Measurements from ENCODE around the gene PDXK.
A peak's percentile ranks its signal among the peaks of the same experiment; 100 is the strongest.

PDXK gene

GRCh38 chr21:43785134-43785533, 66.2 kb downstream of the PDXK start:
- DNase-seq = no peak

DNA sequence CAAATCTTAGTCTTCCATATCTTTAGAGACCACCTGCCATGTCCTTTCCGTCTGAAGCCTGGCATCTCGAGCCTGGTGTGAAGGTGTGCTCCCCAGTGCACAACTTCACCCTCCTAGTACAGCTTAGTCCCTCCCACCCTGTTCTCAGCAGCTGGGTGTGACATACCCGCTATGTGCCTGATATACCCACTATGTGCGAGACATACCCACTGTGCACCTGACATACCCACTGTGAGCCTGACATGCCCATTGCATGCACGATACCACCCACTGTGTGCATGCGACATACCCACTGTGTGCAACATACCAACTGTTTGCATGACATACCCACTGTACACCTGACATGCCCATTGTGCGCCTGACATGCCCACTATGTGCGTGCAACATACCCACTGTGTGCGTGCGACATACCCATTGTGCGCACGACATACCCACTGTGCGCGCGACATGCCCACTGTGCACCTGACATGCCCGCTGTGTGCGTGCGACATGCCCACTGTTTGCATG, 67.4 kb downstream of the PDXK start:
- no peak for DNase-seq

DNA sequence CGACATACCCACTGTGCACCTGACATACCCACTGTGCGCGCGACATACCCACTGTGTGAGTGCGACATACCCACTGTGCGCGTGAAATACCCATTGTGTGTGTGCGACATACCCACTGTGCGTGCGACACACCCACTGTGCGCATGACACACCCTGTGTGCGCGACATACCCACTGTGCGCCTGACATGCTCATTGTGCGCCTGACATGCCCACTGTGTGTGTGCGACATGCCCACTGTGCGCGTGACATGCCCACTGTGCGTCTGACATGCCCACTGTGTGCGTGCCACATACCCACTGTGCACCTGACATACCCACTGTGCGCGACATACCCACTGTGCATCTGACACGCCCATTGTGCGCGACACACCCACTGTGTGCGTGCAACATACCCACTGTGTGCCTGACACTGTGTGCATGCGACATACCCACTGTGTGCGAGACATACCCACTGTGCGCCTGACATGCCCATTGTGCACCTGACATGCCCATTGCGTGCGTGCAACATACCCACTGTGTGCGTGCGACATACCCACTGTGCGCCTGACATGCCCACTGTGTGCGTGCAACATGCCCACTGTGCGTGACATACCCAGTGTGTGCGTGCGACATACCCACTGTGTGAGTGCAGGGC, 68.0 kb downstream of the PDXK start:
- DNase-seq = no peak

DNA sequence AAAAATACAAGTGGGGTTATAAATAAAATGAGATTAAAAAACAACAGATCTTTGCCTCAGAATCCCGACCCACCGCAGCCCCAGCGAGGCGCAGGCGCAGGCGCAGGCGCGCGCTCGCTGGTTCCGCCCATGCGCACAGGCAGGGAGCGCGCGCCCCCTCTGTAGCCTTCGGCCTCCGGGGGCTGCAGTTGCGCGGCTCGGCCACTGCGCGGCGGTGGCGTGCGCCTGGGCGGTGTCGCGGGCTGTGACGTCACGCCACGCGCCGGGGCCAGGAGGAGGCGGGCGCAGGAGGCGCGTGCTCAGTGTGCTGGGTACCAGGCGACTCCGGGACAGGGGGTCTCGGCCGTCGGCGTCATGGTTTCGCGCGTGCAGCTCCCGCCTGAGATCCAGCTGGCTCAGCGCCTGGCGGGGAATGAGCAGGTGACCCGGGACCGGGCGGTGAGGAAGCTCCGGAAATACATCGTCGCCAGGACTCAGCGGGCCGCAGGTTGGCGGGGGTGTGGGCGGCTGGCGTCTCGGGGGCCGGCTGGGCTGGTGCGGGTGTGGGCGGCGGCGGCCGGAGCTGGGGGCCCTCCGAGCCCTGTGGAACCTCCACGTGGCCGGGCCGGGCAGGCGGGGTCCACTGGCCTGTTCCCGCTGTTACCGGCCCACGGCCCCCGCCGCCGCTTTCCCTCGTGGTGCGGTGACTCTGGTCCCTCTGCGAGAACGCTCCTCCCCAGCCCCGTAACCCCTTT, 70.5 kb downstream of the PDXK start, which contains the start of gene RRP1:
Gene RRP1, plus strand, starts transcription at position 302 of the 734 bp plus-strand sequence. Its CDS starts 53 bp downstream, at position 355.
- peak; percentile 76 for DNase-seq

DNA sequence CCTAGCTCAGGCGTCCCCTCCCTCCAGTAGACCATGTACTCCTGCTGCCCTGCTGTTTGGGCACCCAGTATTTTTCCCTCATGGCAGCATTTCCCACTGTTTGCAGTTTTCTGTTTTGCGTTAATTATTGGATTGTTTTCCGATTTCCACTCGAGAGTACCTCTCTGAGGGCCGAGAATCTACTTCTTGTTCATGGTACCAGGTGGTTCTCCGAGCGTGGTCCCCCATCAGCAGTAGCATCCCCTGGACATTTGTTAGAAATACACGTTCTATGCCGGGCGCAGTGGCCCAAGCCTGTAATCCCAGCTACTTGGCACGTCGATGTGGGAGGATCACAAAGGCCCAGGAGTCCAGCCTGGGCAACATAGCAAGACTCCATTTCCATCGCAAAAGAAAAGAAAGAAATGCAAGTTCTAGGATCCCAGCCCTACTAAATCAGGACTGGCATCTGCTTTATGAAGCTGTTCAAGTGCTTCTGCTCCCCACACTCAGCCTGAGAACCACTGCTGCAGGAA, 71.1 kb downstream of the PDXK start:
- no peak for DNase-seq

- no peak for DNase-seq
These were observed 73.5 kb downstream of the PDXK start for GRCh38 chr21:43792406-43792805.

DNA sequence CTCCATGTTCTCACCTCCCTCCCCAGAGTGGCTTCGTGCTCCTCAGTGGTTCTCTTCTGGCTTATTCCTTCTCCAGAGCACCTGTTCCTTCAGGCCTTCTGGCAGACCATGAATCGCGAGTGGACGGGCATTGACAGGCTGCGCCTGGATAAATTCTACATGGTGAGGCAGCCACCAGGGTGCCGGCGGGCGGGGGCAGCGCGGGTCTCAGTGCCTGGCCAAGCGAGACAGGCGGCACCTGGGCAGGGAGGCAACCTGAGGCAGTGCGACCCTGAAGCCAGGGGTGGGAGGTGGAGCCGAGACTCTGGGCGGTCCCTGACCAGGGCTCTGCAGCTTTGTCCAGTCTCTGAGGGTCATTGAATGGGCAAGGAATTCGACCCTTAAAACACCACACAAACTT, 74.3 kb downstream of the PDXK start:
- DNase-seq = no peak

DNA sequence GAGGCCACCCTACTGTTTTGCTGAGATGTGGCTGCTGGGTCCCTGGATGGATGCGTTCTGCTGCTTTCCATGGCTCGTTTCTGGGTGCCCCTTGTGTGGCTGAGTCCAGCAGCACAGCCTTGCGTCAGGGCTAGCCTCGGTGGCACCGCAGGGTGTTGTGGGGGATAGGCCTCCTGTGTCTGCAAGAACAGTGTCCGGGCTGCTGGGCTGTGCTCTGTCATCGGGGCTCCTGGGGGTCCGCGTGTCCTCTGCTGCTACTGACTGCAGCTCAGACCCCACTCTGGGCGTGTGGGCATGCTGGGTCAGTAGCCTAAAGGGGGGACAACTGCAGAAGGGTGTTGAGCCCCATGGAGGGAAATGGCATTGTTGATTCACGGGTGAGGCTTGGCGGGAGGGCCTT, 75.4 kb downstream of the PDXK start:
- no peak for DNase-seq

DNA sequence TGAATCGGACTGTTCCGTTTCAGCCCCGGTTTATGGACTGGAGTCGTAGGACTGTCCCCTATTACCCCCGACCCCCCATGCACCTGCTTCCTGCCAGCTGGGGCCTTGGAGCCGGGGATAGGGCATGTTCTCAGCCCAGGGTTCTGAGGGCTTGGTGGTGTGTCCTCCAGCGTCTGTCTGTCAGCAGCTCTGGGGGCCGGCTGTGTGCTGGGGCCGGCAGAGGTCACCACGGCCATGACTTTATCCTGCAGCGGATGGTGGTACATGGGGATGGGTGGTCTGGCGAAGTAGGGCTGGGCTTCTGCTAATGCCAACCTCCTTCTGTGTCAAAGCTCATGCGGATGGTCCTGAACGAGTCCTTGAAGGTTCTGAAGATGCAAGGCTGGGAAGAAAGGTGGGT, 75.9 kb downstream of the PDXK start:
- DNase-seq = no peak

DNA sequence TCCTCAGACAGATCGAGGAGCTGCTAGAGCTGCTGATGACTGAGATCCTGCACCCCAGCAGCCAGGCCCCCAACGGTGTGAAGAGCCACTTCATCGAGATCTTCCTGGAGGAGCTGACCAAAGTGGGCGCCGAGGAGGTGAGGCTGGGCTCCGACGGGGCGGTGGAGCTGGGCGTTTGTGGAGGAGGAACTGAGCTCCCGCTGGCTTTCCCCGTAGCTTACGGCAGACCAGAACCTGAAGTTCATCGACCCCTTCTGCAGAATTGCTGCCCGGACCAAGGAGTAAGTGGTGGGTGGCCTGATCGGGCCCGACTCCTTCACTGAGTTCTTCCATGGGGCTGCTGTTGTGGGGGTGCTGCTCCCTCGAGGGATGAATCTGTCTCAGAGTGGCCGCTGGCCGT, 78.5 kb downstream of the PDXK start:
- DNase-seq = no peak

DNA sequence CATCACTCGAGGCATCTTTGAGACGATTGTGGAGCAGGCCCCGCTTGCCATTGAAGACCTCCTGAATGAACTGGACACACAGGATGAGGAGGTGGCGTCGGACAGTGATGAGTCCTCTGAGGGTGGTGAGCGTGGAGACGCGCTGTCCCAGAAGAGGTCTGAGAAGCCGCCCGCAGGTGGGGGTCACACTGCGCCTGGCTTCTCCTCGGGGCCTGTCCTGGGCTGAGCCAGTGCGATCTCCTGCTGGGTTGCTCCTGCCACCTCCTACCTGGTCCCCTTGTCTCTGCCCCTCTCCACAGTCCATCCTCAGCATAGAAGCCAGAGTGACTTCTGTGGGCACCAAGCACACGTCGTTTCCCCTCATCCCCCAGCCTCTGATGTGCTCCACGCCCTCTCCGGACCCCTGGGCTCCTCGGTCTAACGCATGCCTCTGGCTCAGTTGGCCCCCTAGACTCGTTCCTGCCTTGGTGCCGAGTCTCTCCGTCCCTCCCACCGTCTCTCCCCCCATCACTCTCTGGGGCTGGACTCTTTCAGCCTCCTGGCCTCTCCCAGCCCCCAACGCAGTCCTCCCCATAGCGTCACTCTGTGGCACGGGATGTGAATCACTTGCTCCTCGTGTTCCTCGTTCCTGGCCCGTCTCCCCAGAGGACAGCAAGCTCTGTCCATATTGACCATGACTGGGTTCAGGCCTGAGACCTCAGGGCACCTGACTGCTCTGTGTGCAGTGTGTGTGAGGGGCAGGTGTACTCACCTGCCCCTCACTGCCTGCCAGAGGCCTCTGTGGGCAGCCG, 79.2 kb downstream of the PDXK start:
- no peak for DNase-seq

DNA sequence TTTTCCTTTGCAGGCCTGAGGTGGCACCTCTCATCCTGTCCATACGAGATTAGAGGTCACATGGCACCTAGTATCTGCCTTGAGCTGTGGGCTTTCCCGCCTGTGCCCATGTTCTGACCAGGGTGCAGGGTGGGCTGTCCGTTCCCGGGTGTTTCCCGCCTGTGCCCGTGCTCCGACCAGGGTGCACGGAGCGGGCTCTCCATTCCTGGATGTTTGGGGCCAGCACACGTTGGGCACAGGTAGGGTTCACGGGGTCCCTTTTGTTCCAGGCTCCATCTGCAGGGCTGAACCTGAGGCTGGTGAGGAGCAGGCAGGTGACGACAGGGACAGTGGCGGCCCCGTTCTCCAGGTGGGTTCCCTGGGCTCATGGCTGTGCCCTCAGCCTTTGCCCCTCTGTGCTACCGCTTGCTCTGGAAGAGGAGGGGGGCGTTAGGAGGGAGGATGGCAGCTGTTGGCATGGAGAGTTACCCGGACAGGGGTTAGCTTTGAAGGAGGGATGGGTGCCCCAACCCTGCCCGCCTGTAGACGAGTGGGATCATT, 80.4 kb downstream of the PDXK start:
- no peak for DNase-seq

DNA sequence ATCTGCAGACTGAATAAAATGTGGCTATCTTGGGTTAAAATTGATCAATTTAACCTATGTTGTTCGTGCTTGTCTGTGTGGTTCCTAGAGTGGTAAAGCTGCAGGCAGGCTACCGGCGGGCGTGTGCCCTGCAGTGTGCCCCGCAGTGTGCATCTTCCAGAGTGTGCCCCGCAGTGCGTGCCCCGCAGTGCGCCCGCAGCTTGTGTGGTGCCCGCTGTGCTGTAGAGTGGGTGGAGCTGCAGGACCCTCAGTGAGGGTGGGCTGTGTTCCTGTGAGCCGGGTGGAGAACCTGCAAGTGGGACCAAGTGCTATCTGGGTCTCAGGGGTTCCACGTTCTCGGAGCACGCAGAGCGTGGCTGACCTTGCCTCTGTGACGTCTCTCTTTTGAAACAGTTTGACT, 81.2 kb downstream of the PDXK start:
- DNase-seq = no peak

DNA sequence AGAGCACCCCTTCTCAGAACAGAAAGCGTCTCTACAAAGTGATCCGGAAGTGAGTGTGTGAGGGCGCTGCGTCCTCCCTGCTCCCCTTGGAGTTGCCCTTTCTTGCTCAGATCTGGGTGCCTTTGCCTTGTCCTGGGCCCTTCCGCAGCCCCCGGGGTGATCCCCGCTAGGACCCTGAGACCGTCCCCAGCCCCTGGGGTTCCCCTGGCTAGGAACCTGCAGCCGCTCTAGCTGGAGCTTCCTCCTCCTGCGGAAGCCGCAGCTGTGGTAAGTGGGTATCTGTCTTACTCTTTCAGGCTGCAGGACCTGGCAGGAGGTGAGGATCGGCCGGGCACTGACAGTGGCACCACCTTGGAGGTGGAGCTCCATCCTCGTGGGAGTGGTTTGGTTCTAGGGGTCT, 81.6 kb downstream of the PDXK start:
- no peak for DNase-seq

DNA sequence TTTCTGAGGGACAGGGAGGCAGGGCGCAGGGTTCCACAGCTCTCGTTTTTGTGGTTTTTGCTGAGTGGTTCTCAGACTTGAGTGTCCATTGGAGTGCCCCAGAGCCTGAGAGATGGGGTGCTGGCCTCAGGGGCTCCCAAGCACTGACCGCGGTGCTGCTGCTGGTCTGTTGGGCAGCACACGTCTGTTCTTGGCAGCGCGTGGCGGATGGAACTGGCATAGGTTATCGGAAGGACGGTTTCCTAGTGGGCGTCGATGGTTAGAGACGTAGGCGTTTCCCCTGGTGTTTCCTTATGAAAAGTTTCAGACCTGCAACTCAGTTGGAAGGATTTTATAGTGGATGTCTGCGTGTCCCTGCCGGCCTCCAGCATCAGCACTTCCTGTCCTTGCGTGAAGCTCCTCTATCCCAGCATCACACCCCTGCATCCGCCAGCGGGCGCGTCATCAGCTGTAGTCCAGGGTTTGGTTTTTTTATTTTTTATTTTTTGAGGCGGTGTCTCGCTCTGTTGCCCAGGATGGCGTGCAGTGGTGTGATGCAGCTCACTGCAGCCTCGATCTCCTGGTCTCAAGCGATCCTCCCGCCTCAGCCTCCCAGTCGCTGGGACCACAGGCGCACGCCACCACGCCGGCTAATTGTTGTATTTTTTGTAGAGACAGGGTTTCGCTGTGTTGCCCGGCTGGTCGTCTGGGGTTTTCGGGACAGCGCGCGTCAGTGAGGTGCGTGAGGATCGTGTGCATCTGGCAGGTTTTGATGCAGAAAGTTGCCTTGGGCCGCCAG, 82.3 kb downstream of the PDXK start:
- no peak for DNase-seq

DNA sequence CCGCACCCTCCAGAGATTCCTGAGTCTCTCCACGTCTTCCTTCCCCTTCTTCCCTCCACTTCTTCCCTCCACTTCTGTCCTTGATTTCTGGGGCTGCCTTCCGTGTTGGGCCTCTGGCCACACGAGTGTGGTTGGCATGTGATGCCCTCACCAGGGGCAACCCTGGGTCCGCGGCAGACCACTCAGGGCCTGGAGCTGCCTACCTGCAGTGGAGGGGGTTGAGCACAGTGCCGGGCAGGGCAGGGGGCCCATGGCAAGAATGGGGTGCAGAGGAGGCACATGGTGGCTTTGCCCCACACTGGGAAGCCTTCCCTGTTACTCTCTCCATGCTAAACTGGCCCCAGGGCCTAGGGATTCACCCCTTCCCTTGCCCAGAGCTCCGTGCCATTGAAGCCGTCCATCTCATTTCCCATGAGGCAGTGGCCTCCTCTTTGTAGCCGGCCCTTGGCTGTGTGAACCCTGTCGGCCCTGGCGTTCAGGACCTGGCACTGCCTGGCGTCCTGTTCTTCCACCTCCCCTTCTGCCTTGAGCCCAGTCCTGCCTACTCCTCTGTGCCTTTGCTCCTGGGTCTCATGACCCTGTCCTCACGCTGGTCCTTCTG, 83.9 kb downstream of the PDXK start:
- no peak for DNase-seq

DNA sequence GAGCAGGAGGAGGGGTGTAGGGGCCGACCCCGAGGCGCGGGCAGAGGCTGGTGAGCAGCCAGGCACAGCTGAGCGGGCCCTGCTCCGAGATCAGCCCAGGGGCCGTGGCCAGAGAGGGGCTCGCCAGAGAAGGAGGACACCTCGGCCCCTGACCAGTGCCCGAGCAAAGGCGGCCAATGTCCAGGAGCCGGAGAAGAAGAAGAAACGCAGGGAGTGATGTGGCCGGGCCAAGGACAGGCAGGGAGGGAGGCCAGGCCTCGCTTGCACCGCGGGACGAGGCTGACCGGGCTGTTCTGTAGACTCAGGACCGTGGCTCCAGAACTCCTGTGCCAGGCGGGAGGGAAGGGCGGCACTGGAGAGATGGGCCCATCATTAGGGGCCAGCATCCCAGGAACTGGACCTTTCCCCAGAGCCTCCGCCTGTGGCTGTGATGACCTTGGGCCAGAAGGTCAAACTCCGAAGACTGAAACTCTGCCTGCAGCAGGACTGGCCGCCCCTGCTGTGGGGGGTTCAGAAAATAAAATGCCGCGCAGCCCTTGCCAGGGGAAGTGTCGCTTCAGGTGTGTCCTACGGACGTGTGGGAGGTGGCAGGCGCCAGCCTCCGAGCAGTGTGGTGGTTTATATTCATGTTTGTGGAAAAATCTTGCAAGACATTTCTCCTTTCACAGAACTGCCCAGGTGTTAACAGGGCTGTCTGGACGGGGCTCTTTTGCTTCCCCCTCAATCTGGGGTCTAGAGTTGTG, 84.8 kb downstream of the PDXK start:
- no peak for DNase-seq

DNA sequence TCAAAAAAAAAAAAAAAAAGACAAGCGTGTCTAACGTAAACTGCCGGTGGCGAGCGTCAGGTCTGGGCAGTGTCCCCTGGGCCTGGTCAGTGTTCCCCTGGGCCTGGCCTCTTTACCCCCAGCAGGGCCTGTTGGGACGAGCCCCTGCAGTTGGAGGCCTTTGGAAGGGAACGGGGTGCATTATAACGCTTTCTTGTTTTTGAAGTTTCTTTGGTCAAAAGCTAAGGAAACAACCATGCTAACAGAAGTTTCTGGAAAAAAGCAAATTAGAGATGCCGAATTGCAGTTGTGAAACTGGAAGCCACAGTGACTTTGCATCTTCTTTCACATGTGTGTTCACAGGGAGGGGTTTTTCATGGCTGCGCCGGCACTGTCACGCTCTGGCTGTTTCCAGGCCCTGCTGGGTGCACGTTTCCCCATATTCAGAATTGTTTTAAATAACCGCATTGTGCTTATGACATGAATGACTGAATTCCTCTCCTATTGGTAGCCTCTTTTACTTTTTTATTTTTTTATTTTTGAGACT, 86.4 kb downstream of the PDXK start:
- no peak for DNase-seq

DNA sequence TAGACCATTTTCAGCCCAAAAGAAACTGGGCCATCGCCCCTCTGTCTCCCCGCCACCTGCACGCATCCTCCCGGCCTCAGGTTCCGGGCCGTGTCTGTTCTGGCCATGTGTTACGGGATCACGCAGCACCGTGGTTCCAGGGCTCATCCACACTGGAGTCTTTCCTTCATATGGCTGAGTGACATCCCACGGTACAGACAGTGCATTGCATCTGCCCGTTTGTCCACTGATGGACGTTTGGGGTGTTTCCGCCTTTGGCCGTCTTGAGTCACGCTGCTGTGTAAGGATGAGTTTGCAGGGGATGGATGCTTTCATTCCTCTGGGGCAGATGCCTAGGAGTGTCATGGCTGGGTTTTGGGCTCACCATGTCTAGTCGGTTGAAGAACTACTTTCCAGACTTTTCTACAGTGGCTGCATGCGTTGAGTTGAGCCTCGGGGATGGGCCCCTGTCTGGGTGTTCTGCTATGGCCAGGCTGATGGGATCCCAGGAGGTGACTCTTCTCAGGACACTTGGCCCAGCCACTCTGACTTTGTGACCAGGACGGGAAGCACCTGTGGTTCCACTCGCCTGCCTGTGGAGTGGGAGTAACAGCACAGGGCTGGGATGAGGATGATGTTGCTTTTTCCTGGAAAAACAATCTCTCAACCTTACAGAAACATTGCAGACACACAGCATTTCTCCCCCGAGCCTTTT, 87.2 kb downstream of the PDXK start:
- no peak for DNase-seq

GRCh38 chr21:43808367-43808766, 89.4 kb downstream of the PDXK start:
- no peak for DNase-seq
